Measurements from ENCODE around the gene TFB1M. TPM values are rescaled to one million over a fixed set of nuclear protein-coding genes. Genes with fewer than 3 reads are reported as not detected.
"Not testable (repeated sequence)": the region's sequence is repeated elsewhere in the genome, so short reads cannot be mapped to it uniquely, and the experiment has no call there.

Gene TFB1M
- total RNA-seq, 2 donors from 2014 or later, result 38.8 to 43.0 TPM

GRCh38 chr6:155315516-155315871 is 1.2 kb upstream of the TFB1M start:
- no peaks in the 10 kb centered on the region for H3K27me3 Mint-ChIP-seq (ENCODE audit: insufficient read depth)
- TF ChIP-seq, protein P1, sequence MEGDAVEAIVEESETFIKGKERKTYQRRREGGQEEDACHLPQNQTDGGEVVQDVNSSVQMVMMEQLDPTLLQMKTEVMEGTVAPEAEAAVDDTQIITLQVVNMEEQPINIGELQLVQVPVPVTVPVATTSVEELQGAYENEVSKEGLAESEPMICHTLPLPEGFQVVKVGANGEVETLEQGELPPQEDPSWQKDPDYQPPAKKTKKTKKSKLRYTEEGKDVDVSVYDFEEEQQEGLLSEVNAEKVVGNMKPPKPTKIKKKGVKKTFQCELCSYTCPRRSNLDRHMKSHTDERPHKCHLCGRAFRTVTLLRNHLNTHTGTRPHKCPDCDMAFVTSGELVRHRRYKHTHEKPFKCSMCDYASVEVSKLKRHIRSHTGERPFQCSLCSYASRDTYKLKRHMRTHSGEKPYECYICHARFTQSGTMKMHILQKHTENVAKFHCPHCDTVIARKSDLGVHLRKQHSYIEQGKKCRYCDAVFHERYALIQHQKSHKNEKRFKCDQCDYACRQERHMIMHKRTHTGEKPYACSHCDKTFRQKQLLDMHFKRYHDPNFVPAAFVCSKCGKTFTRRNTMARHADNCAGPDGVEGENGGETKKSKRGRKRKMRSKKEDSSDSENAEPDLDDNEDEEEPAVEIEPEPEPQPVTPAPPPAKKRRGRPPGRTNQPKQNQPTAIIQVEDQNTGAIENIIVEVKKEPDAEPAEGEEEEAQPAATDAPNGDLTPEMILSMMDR (conservative IDR thresholded peaks at IDR 0.05), result no peak
- peaks cover 23% of the 10 kb centered on the region for H3K4me1 Mint-ChIP-seq
- 93 to 95% methylated on average over 2 to 3 of the region's 3 CpGs for WGBS, 2 experiments (ENCODE audit: insufficient coverage in 1 of 2, insufficient read length in 1 of 2)
- Histone ChIP-seq H3K4me3 (ENCODE audit: low read length) (peak overlapping the region; percentile 91), H3K27ac (ENCODE audit: low read depth, low read length) (no peak overlapping the region), H3K9ac (ENCODE audit: extremely low read depth, low read length, poor library complexity, severe bottlenecking) (no peak overlapping the region), H3K9me3 (ENCODE audit: control insufficient read depth, low read length) (peaks cover 4% of the 10 kb centered on the region), H3K36me3 (ENCODE audit: control insufficient read depth, insufficient read depth, low read length) (peaks cover 13% of the 10 kb centered on the region), H3K4me1 (ENCODE audit: control insufficient read depth, insufficient read depth, low read length) (peaks cover 6% of the 10 kb centered on the region), H3K27me3 (ENCODE audit: control insufficient read depth, insufficient read depth, low read length, poor library complexity, severe bottlenecking) (no peaks in the 10 kb centered on the region)
- H3K36me3 Mint-ChIP-seq (ENCODE audit: low read depth), result peaks cover 20% of the 10 kb centered on the region
- peak overlapping the region; percentile 97 for H3K4me3 Mint-ChIP-seq
- H3K9me3 Mint-ChIP-seq, result no peaks in the 10 kb centered on the region
- no peak overlapping the region for H3K27ac Mint-ChIP-seq
- no peak for DNase-seq

DNA sequence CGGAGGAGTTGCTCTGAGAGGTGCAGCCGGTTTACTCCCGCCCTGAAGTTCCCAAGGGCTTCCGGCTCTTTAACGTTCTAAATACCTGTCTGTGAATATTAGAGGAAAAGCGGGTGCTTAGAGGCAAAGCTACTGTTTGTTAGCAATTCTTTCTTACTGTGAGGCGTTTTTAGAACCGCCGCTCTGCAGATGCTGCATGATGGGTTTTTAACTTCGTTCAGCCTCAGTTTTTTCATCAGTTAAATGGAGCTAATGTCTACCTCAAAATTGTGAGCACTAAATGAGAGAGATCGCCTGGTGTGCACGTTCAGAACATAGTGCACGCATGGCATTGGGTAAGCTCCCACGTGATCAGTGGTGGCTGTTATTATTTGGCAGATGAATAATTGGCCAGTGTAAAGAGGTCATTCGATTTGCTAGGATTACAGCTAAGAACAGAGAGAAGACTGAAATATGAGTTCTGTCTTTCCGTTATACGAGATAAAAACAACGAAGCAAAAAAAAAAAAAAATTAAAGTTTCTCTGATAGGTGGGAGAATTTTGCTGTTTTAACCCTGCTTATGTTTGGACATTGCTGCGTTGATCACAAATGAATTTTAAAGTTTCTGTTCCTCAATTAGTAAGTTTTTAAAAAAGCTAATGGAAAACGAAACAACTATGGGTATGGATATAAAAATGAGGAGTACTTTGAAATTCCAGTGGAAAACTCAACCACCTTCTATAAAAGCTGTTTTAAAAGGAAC is 660 bp upstream of the TFB1M start:
- Mint-ChIP-seq H3K9me3 (no peaks in the 10 kb centered on the region), H3K4me1 (peaks cover 25% of the 10 kb centered on the region), H3K36me3 (ENCODE audit: low read depth) (peaks cover 25% of the 10 kb centered on the region), H3K27ac (peak overlapping the region; percentile 92), H3K27me3 (ENCODE audit: insufficient read depth) (no peaks in the 10 kb centered on the region), H3K4me3 (peak overlapping the region; percentile 97)
- Histone ChIP-seq H3K4me3 (ENCODE audit: low read length) (peak overlapping the region; percentile 91), H3K9me3 (ENCODE audit: control insufficient read depth, low read length) (peaks cover 4% of the 10 kb centered on the region), H3K36me3 (ENCODE audit: control insufficient read depth, insufficient read depth, low read length) (peaks cover 18% of the 10 kb centered on the region), H3K27me3 (ENCODE audit: control insufficient read depth, insufficient read depth, low read length, poor library complexity, severe bottlenecking) (no peaks in the 10 kb centered on the region), H3K9ac (ENCODE audit: extremely low read depth, low read length, poor library complexity, severe bottlenecking) (peak overlapping the region; percentile 45), H3K27ac (ENCODE audit: low read depth, low read length) (peak overlapping the region; percentile 71), H3K4me1 (ENCODE audit: control insufficient read depth, insufficient read depth, low read length) (peaks cover 6% of the 10 kb centered on the region)
- DNase-seq, result no peak
- TF ChIP-seq, protein P1 (conservative IDR thresholded peaks at IDR 0.05), result no peak
- 19% methylated on average over 16 to 20 of the region's 20 CpGs for WGBS, 2 experiments (ENCODE audit: insufficient coverage in 1 of 2, insufficient read length in 1 of 2)

- peak overlapping the region; percentile 73 for H3K9ac ChIP-seq (ENCODE audit: extremely low read depth, low read length, poor library complexity, severe bottlenecking)
- H3K4me1 ChIP-seq (ENCODE audit: control insufficient read depth, insufficient read depth, low read length), result peaks cover 6% of the 10 kb centered on the region
- H3K4me1 Mint-ChIP-seq, result peaks cover 25% of the 10 kb centered on the region
- no peak for DNase-seq
- no peaks in the 10 kb centered on the region for H3K9me3 Mint-ChIP-seq
- H3K36me3 ChIP-seq (ENCODE audit: control insufficient read depth, insufficient read depth, low read length), result peaks cover 31% of the 10 kb centered on the region
- no peaks in the 10 kb centered on the region for H3K27me3 ChIP-seq (ENCODE audit: control insufficient read depth, insufficient read depth, low read length, poor library complexity, severe bottlenecking)
- WGBS, 2 experiments (ENCODE audit: insufficient coverage in 1 of 2, insufficient read length in 1 of 2), result 0 to 4% methylated on average over 7 to 14 of the region's 15 CpGs
- TF ChIP-seq, protein P1 (conservative IDR thresholded peaks at IDR 0.05), result no peak
- H3K9me3 ChIP-seq (ENCODE audit: control insufficient read depth, low read length), result no peaks in the 10 kb centered on the region
- H3K36me3 Mint-ChIP-seq (ENCODE audit: low read depth), result peaks cover 29% of the 10 kb centered on the region
- peak overlapping the region; percentile 96 for H3K27ac Mint-ChIP-seq
- peak overlapping the region; percentile 97 for H3K4me3 Mint-ChIP-seq
- no peaks in the 10 kb centered on the region for H3K27me3 Mint-ChIP-seq (ENCODE audit: insufficient read depth)
- H3K4me3 ChIP-seq (ENCODE audit: low read length), result peak overlapping the region; percentile 96
- peak overlapping the region; percentile 80 for H3K27ac ChIP-seq (ENCODE audit: low read depth, low read length)
Observed at GRCh38 chr6:155313602-155314091, 637 bp downstream of the TFB1M start.

DNA sequence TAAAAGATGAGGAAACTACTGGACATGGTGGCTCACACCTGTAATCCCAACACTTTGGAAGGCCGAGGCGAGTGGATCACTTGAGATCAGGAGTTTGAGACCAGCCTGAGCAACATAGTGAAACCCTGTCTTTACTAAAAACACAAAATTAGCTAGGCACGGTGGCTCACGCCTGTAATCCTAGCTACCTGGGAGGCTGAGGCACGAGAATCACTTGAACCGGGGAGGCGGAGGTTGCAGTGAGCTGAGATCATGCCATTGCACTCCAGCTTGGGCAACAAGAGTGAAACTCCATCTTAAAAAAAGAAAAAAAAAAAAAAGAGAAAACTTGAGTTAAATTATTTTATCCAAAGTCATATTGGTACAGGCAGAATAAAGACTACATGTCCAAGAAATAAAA is 1.3 kb downstream of the TFB1M start:
- not testable (repeated sequence) for H3K27me3 Mint-ChIP-seq (ENCODE audit: insufficient read depth); H3K9me3 ChIP-seq (ENCODE audit: control insufficient read depth, low read length); H3K27ac ChIP-seq (ENCODE audit: low read depth, low read length); DNase-seq; H3K27ac Mint-ChIP-seq; H3K4me1 ChIP-seq (ENCODE audit: control insufficient read depth, insufficient read depth, low read length); H3K27me3 ChIP-seq (ENCODE audit: control insufficient read depth, insufficient read depth, low read length, poor library complexity, severe bottlenecking); H3K9me3 Mint-ChIP-seq
- Histone ChIP-seq H3K4me3 (ENCODE audit: low read length) (peak overlapping the region; percentile 96), H3K9ac (ENCODE audit: extremely low read depth, low read length, poor library complexity, severe bottlenecking) (peak overlapping the region; percentile 73), H3K36me3 (ENCODE audit: control insufficient read depth, insufficient read depth, low read length) (peaks cover 38% of the 10 kb centered on the region)
- peaks cover 34% of the 10 kb centered on the region for H3K36me3 Mint-ChIP-seq (ENCODE audit: low read depth)
- 91 to 98% methylated on average over 4 to 7 of the region's 7 CpGs for WGBS, 2 experiments (ENCODE audit: insufficient coverage in 1 of 2, insufficient read length in 1 of 2)
- peak overlapping the region; percentile 97 for H3K4me3 Mint-ChIP-seq
- H3K4me1 Mint-ChIP-seq, result peaks cover 25% of the 10 kb centered on the region
